ENCODE data around the gene ARFGEF2.

ARFGEF2 gene

GRCh38 chr20:48951041-48951440 is 29.5 kb downstream of the ARFGEF2 start:
- DNase-seq (ENCODE audit: extremely low read depth, low read depth) = no peak
- no peak overlapping the region for H3K4me3 ChIP-seq (replicated peaks; ENCODE audit: low read depth, low read length)
- no peak for TF ChIP-seq CTCF (IDR thresholded peaks at IDR 0.05; ENCODE audit: low read depth, low read length, missing control alignments)

- no peak for TF ChIP-seq CTCF (IDR thresholded peaks at IDR 0.05; ENCODE audit: low read depth, low read length, missing control alignments)
- DNase-seq (ENCODE audit: extremely low read depth, low read depth) = no peak
- no peak overlapping the region for H3K4me3 ChIP-seq (replicated peaks; ENCODE audit: low read depth, low read length)
These were observed 30.1 kb downstream of the ARFGEF2 start for GRCh38 chr20:48951646-48952045.

GRCh38 chr20:48952656-48953055 is 31.1 kb downstream of the ARFGEF2 start:
- DNase-seq (ENCODE audit: extremely low read depth, low read depth) = no peak
- TF ChIP-seq CTCF (IDR thresholded peaks at IDR 0.05; ENCODE audit: low read depth, low read length, missing control alignments) = no peak
- H3K4me3 ChIP-seq (replicated peaks; ENCODE audit: low read depth, low read length) = no peak overlapping the region

GRCh38 chr20:48953653-48954052 is 32.1 kb downstream of the ARFGEF2 start:
- no peak for TF ChIP-seq CTCF (IDR thresholded peaks at IDR 0.05; ENCODE audit: low read depth, low read length, missing control alignments)
- DNase-seq (ENCODE audit: extremely low read depth, low read depth) = no peak
- H3K4me3 ChIP-seq (replicated peaks; ENCODE audit: low read depth, low read length) = no peak overlapping the region

- no peak overlapping the region for H3K4me3 ChIP-seq (replicated peaks; ENCODE audit: low read depth, low read length)
- no peak for TF ChIP-seq CTCF (IDR thresholded peaks at IDR 0.05; ENCODE audit: low read depth, low read length, missing control alignments)
- no peak for DNase-seq (ENCODE audit: extremely low read depth, low read depth)
These were observed 34.5 kb downstream of the ARFGEF2 start for GRCh38 chr20:48956052-48956451.

GRCh38 chr20:48957053-48957481 is 35.6 kb downstream of the ARFGEF2 start:
- no peak for TF ChIP-seq CTCF (IDR thresholded peaks at IDR 0.05; ENCODE audit: low read depth, low read length, missing control alignments)
- no peak for DNase-seq (ENCODE audit: extremely low read depth, low read depth)
- no peak overlapping the region for H3K4me3 ChIP-seq (replicated peaks; ENCODE audit: low read depth, low read length)

GRCh38 chr20:48957533-48957932 is 36.0 kb downstream of the ARFGEF2 start:
- no peak overlapping the region for H3K4me3 ChIP-seq (replicated peaks; ENCODE audit: low read depth, low read length)
- TF ChIP-seq CTCF (IDR thresholded peaks at IDR 0.05; ENCODE audit: low read depth, low read length, missing control alignments) = no peak
- no peak for DNase-seq (ENCODE audit: extremely low read depth, low read depth)

Data from HFF-Myc (cell line).